Activated naive CD4-positive, alpha-beta T cell treated with anti-CD3 and anti-CD28 coated beads, Interleukin-2, amount 50 U/mL, for 72 hours (primary cell): ENCODE data around the gene MIP. TPM values are rescaled to one million over a fixed set of nuclear protein-coding genes. Genes with fewer than 3 reads are reported as not detected.
A peak's percentile ranks its signal among the peaks of the same experiment; 100 is the strongest.
"Not testable (repeated sequence)": the region's sequence is repeated elsewhere in the genome, so short reads cannot be mapped to it uniquely, and the experiment has no call there.

Source experiments
- ATAC-seq, 2 donors: fragments of 150-1000 bp; cut with Tn5 transposase; 2 replicates each; pipeline ENCODE4 v1.10.0; 2021; ENCODE audit warnings: mild to moderate bottlenecking in 2 of 2, moderate library complexity in 2 of 2
- DNase-seq, 2 donors: peaks; one replicate each; pipeline ENCODE4 v3.0.0; 2021 to 2022; ENCODE audit warnings: low spot score in 2 of 2
- H3K27ac Mint-ChIP-seq, 2 donors: one replicate each; pipeline ENCODE4 v1.8.0; 2022; ENCODE audit warnings: mild to moderate bottlenecking in 2 of 2, mixed read lengths in 2 of 2
- H3K36me3 Mint-ChIP-seq, 2 donors: one replicate each; pipeline ENCODE4 v1.8.0; 2022; ENCODE audit warnings: mixed read lengths in 2 of 2
- H3K9me3 Mint-ChIP-seq, 2 donors: one replicate each; pipeline ENCODE4 v1.8.0; 2022; ENCODE audit warnings: mixed read lengths in 2 of 2
- total RNA-seq, 2 donors: library from RNA; stranded (reverse); gene quantifications; one replicate each; pipeline ENCODE4 v1.2.3, GENCODE V29; 2022

The MIP gene
- total RNA-seq, 2 donors from 2014 or later: not detected

GRCh38 chr12:56476143-56476542 lies 21.7 kb upstream of the MIP start:
- no peaks in the 10 kb centered on the region for H3K9me3 Mint-ChIP-seq
- ATAC-seq (no peak), DNase-seq (no peak)
- peak overlapping the region in 1 of 2 donors; percentile 27 for H3K27ac Mint-ChIP-seq
- H3K36me3 Mint-ChIP-seq: peaks cover 0 to 2% of the 10 kb centered on the region in 2 donors

DNA sequence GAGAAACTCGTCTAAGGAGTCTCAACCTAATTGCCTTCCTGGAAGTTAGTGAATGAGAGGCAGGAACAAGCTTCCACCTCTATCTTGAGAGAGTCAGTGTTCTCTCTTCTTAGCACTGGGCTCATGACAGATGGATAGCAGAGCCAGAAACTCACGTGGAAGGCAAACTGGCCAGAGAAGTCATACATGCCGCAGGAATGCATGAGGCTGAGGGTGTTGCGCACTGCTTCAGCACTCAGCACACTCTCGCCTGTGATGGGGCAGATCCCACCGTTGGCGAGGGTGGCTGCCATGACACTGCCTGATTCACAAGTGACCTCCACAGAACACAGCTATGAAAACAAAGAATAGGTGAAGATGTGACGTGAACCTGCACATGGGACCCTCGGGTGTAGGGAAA lies 19.9 kb upstream of the MIP start:
- ATAC-seq: no peak
- Mint-ChIP-seq H3K36me3 (peaks cover 7 to 13% of the 10 kb centered on the region in 2 donors), H3K27ac (peak overlapping the region in 1 of 2 donors; percentile 27), H3K9me3 (no peaks in the 10 kb centered on the region)
- no peak for DNase-seq

DNA sequence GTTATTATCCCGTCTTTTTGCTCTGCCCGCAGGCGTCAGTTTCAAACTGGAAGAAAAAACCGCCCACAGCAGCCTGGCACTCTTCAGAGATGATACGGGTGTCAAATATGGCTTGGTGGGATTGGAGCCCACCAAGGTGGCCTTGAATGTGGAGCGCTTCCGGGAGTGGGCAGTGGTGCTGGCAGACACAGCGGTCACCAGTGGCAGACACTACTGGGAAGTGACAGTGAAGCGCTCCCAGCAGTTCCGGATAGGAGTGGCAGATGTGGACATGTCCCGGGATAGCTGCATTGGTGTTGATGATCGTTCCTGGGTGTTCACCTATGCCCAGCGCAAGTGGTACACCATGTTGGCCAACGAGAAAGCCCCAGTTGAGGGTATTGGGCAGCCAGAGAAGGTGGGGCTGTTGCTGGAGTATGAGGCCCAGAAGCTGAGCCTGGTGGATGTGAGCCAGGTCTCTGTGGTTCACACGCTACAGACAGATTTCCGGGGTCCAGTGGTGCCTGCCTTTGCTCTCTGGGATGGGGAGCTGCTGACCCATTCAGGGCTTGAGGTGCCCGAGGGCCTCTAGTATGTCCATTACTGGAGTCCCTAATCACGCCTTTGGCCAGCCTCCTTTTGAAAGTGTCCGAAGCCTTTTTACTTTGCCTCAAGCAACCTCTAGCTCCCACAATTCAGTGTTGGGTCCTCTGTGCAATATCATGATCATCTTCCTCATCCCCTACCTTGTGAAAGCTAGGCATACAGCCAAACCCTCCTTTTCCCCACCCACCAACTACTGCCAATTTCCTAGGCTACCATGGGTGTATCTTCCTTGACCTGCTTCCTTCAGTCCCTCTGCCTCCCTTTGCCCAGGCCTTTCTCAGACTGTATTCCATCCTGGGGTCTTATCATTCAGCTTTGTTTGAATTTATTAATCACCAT lies 14.8 kb upstream of the MIP start:
- Mint-ChIP-seq H3K36me3 (peaks cover 17 to 26% of the 10 kb centered on the region in 2 donors), H3K27ac (peak overlapping the region; percentile 97 to 98), H3K9me3 (no peaks in the 10 kb centered on the region)
- ATAC-seq: no peak
- peak in 1 of 2 donors; percentile 61 for DNase-seq

DNA sequence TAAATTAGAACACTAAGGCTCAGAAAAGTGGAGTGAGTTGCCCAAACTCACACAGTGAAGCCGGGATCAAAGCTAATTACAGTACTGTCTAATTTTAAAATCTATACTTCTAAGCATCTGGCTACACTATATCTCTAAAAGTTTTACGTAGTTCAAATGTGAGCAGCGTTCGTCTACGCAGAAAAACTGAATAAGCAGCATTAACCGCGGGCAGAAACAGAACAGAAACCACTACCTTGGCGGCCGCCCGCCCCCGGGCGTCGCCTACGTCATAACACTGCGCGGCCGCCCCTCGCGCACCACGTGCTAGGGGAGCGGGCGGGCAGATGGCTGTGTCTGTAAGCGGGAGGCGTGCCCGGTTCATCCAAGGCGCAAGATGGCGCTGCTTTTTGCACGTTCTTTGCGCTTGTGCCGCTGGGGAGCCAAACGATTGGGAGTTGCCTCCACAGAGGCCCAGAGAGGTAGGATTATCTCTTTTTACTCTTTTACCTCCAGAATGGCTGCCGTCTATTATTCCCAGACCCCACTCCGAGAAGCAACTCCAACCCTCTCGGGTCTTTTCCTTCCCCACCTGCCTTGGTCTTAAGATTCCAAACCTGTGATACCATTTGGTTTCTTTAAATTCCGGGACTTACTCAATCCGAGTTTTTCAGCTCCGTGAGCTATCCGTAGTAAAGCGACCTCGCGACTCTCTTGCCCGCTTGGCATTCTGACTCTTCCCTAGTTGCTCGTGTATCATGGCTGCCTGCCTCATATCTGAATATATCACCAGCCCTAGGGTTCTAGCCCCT lies 14.0 kb upstream of the MIP start, which contains the start of gene SPRYD4:
SPRYD4 (plus strand) TSS at position 363 of the 791 bp plus-strand sequence; CDS start at position 377, 14 bp downstream.
- ATAC-seq: peak; percentile 98 to 99
- peak; percentile 93 to 96 for DNase-seq
- Mint-ChIP-seq H3K9me3 (no peaks in the 10 kb centered on the region), H3K36me3 (peaks cover 17 to 26% of the 10 kb centered on the region in 2 donors), H3K27ac (peak within 1 kb of the TSS; percentile 97 to 98)

DNA sequence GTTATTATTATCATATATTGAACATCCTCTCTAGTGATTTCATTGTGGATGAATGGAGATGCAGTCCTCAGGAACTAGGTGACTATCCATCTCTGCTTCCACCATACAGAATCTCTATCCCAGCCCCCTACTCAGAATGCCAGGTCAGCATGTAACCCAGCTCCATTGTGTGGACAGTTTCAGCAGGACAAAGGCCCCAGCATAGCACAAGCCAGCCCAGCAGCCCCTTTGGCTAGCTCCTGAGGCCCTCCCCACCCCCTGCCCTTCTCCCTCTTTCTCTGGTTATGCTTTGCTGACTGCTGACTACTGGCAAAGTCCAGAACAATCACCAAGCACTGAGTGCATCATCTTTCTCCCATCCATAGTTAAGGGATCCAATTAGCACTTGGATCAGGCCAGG lies 8.1 kb upstream of the MIP start:
- H3K27ac Mint-ChIP-seq: no peak overlapping the region
- no peaks in the 10 kb centered on the region for H3K36me3 Mint-ChIP-seq
- no peaks in the 10 kb centered on the region for H3K9me3 Mint-ChIP-seq
- ATAC-seq (no peak), DNase-seq (no peak)

DNA sequence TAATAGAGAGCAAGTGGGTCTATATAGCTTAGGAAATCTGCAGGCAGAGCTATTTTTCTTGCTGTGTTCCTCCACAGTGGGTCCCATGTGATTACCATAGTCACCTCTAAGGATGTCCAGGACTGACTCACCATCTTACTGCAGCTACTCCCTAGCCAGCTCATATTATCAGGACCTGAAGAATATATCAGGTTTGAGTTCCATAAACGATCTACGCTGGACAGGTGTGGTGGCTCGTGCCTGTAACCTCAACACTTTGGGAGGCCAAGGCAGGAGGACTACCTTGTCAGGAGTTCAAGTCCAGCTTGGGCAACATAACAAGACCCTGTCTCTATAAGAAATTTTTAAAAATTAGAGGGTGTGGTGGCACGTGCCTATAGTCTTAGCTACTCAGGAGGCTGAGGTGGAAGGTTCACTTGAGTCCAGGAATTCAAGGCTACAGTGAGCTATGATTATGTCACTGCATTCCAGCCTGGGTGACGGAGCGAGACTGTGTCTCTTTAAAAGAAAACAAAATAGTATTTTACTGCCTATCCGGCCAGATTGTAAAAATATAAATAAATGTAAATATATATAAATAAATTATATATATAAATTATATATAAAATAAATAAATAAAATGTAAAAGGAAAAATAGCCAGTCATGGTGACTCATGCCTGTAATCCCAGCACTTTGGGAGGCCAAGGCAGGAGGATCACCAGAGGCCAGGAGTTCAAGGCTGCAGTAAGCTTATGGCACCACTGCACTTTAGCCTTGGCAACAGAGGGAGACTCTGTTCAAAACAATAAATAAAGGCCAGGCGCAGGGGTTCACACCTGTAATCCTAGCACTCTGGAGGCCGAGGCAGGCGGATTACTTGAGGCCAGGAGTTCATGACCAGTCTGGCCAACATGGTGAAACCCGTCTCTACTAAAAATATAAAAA lies 7.0 kb upstream of the MIP start:
- no peaks in the 10 kb centered on the region for H3K9me3 Mint-ChIP-seq
- ATAC-seq: no peak
- no peaks in the 10 kb centered on the region for H3K36me3 Mint-ChIP-seq
- no peak for DNase-seq
- H3K27ac Mint-ChIP-seq: no peak overlapping the region

GRCh38 chr12:56457817-56458216 lies 3.4 kb upstream of the MIP start:
- Mint-ChIP-seq H3K27ac (no peak overlapping the region), H3K9me3 (no peaks in the 10 kb centered on the region), H3K36me3 (no peaks in the 10 kb centered on the region)
- DNase-seq (no peak), ATAC-seq (no peak)

- DNase-seq (no peak), ATAC-seq (no peak)
- no peaks in the 10 kb centered on the region for H3K9me3 Mint-ChIP-seq
- peaks cover 10% of the 10 kb centered on the region in 2 donors for H3K36me3 Mint-ChIP-seq
- H3K27ac Mint-ChIP-seq: peak overlapping the region in 1 of 2 donors; percentile 68
Measured at GRCh38 chr12:56451147-56451546, 3.3 kb downstream of the MIP start.

DNA sequence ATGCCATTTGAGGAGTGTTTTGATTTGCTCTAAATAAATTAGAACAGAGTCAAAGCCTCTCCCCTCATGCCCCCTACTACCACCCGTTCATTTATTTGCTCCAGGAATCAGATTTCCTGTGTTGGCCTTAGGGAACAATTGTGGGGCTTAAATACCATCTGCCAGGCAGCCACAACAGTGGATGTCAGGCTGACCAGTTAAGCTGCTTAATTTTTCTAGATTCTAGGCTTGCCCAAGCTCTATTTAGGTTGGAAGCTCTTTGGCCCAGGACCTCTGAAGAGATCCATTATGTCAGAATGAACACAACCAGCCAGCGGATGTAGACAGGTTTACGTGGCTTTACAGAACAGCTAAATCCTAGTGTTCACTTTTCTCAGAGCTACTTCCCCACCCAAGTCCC lies 4.2 kb downstream of the MIP start:
- Mint-ChIP-seq H3K27ac (peak overlapping the region in 1 of 2 donors; percentile 96), H3K9me3 (no peaks in the 10 kb centered on the region), H3K36me3 (peaks cover 10% of the 10 kb centered on the region in 2 donors)
- no peak for DNase-seq
- no peak for ATAC-seq

DNA sequence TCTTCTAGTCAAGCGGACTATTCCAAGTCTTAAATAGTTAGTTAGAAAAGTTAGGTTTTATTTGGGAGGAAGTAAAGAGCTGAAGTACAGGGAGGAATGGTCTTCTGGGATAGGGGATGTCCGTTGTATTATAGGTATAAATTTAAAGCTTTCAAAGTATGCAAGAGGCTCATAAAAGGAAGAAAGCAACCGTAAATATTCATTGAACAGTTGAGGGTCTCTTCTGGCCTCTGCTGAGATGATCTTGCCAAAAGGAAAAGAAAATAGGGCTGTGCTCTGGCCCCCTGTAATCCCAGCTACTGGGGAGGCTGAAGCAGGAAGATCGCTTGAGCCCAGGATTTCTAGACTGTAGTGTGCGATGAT lies 4.9 kb downstream of the MIP start:
- H3K9me3 Mint-ChIP-seq: peaks cover 0 to 3% of the 10 kb centered on the region in 2 donors
- DNase-seq: no peak
- peak overlapping the region; percentile 96 to 99 for H3K27ac Mint-ChIP-seq
- peaks cover 14% of the 10 kb centered on the region in 2 donors for H3K36me3 Mint-ChIP-seq
- ATAC-seq: no peak

- DNase-seq: peak; percentile 86 to 94
- Mint-ChIP-seq H3K27ac (peak within 1 kb of the TSS; percentile 96 to 99), H3K9me3 (peaks cover 0 to 8% of the 10 kb centered on the region in 2 donors), H3K36me3 (peaks cover 19 to 20% of the 10 kb centered on the region in 2 donors)
- ATAC-seq: peak; percentile 98 to 99
Measured at GRCh38 chr12:56448860-56449621, 5.4 kb downstream of the MIP start, which contains the start of gene TIMELESS. TIMELESS (minus strand) TSS chr12:56449426; CDS start chr12:56434170, 15,256 bp downstream.

DNA sequence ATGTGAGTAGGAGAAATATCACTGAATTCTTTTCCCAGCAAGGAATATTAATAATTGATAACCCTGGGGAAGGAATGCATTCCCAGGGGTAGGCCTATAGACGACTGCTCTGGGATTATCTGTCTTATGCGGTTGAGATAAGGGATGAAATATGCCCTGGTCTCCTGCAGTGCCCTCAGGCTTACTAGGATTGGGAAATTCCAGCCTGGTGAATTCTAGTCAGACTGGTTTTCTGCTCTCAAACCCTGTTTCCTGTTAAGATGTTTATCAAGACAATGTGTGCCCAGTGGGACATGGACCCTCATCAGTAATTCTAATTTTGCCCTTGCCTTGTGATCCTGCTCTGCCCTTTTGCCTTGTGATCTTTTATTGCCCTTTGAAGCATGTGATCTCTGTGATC lies 11.2 kb downstream of the MIP start:
- not testable (repeated sequence) for ATAC-seq, H3K9me3 Mint-ChIP-seq, DNase-seq, H3K27ac Mint-ChIP-seq
- peaks cover 21% of the 10 kb centered on the region in 2 donors for H3K36me3 Mint-ChIP-seq

DNA sequence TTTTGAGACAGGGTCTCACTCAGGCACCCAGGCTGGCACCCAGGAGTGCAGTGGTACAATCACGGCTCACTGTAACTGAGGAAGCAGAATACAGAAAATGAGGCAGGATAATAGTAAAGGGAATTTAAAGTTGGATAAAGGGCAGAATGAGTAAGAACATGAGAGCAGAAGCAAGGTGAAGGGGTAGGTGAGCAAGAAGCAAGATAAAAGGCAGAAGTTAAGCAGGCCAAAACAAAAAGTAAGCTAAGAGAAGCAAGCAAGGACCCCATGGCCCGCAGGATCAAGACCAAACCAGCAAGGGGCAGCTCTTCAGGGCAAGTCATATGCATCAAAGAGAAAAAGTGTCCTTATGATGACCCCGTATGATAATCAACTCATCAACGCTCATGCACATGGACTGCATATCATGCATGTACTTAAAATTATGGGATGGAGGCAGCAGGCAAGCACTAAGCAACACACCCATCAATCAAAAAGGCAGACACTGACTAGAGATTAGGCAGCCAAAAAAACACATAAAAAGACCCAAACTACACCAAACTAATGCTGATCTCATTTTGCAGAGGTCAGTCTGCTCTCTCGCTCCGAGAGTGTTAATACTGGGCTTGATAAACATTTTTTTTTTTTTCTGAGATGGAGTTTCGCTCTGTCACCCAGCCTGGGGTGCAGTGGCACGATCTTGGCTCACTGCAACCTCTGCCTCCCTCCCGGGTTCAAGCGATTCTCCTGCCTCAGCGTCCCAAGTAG lies 16.9 kb downstream of the MIP start:
- DNase-seq (no peak), ATAC-seq (no peak)
- no peaks in the 10 kb centered on the region for H3K9me3 Mint-ChIP-seq
- H3K27ac Mint-ChIP-seq: no peak overlapping the region
- no peaks in the 10 kb centered on the region for H3K36me3 Mint-ChIP-seq

GRCh38 chr12:56434828-56435227 lies 19.6 kb downstream of the MIP start:
- peak overlapping the region in 1 of 2 donors; percentile 68 for H3K27ac Mint-ChIP-seq
- ATAC-seq (no peak), DNase-seq (no peak)
- no peaks in the 10 kb centered on the region for H3K9me3 Mint-ChIP-seq
- H3K36me3 Mint-ChIP-seq: peaks cover 4 to 10% of the 10 kb centered on the region in 2 donors

DNA sequence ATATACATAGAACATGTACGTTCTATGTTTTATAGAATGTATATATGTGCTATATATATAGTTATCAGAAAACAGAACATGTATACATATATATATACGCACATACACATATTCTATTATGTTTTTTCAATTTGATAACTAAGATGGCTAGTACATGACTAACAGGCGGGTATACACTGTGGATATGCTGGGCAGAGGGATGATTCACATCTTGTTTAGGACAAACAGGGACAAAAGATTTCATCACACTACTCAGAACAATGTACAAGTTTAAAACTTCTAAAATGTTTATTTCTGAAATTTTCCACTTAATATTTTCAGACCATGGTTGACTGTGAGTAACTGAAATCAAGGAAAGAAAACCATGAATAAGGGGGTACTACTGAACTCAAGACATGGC lies 22.6 kb downstream of the MIP start:
- no peak for ATAC-seq
- no peak for DNase-seq
- Mint-ChIP-seq H3K36me3 (peaks cover 19 to 30% of the 10 kb centered on the region in 2 donors), H3K9me3 (no peaks in the 10 kb centered on the region), H3K27ac (no peak overlapping the region)
